Erythroblast (primary cell): ENCODE data around the gene MRPL21.

ENCODE experiments used
- GATA1 ChIP-seq: IDR thresholded peaks from 2 replicates; pipeline ENCODE4 v1.6.1; 2011; ENCODE audit warnings: low read depth, mild to moderate bottlenecking, control low read depth, low read length, moderate library complexity
- POLR2A ChIP-seq: IDR thresholded peaks from 2 replicates; pipeline ENCODE4 v1.6.1; 2011; ENCODE audit warnings: mild to moderate bottlenecking, low read length

- TF ChIP-seq POLR2A (no peak), GATA1 (no peak)
Observed at GRCh38 chr11:68932933-68933577, 29.4 kb upstream of the MRPL21 start.
